Ishikawa (cell line): ENCODE results near the gene KIF6.

Experiments used
- EP300 ChIP-seq: IDR thresholded peaks from 2 replicates; pipeline ENCODE4 v1.6.1; 2012; ENCODE audit warnings: borderline replicate concordance
- MAX ChIP-seq: IDR thresholded peaks from 2 replicates; pipeline ENCODE4 v1.6.1; 2012
- NFIC ChIP-seq: IDR thresholded peaks from 2 replicates; pipeline ENCODE4 v1.6.1; 2012

GRCh38 chr6:39724787-39725631, at the start of gene KIF6:
- TF ChIP-seq EP300: no peak
- TF ChIP-seq NFIC: no peak
- TF ChIP-seq MAX: peak; percentile 80
